Mucosa of rectum (tissue), 2 donors: Measurements from ENCODE around the gene SCFD2.

Experiments
- H3K27ac ChIP-seq, 2 donors: one replicate each; pipeline ENCODE4 v1.7.0; 2013; ENCODE audit warnings: inconsistent platforms in 2 of 2, low read depth in 2 of 2, low read length in 2 of 2
- H3K27me3 ChIP-seq, 2 donors: one replicate each; pipeline ENCODE4 v1.7.0; 2013; ENCODE audit warnings: low read length in 2 of 2; ENCODE audit not compliant: control insufficient read depth in 2 of 2, insufficient read depth in 2 of 2
- H3K36me3 ChIP-seq, 2 donors: one replicate each; pipeline ENCODE4 v1.7.0; 2013; ENCODE audit warnings: low read length in 2 of 2; ENCODE audit not compliant: control insufficient read depth in 2 of 2, insufficient read depth in 2 of 2
- H3K4me1 ChIP-seq, 2 donors: one replicate each; pipeline ENCODE4 v1.7.0; 2013; ENCODE audit warnings: low read length in 2 of 2, mild to moderate bottlenecking in 1 of 2; ENCODE audit not compliant: control insufficient read depth in 2 of 2, insufficient read depth in 2 of 2
- H3K4me3 ChIP-seq, 2 donors: one replicate each; pipeline ENCODE4 v1.7.0; 2013; ENCODE audit warnings: low read length in 2 of 2
- H3K9ac ChIP-seq, 2 donors: one replicate each; pipeline ENCODE4 v1.7.0; 2013; ENCODE audit warnings: low read length in 2 of 2, low read depth in 1 of 2, mild to moderate bottlenecking in 1 of 2
- H3K9me3 ChIP-seq, 2 donors: one replicate each; pipeline ENCODE4 v1.7.0; 2013; ENCODE audit warnings: low read length in 2 of 2; ENCODE audit not compliant: control insufficient read depth in 2 of 2
- donor health status: healthy.
- donor health status: Normal muscosa, but diverticular disease.

SCFD2 gene

DNA sequence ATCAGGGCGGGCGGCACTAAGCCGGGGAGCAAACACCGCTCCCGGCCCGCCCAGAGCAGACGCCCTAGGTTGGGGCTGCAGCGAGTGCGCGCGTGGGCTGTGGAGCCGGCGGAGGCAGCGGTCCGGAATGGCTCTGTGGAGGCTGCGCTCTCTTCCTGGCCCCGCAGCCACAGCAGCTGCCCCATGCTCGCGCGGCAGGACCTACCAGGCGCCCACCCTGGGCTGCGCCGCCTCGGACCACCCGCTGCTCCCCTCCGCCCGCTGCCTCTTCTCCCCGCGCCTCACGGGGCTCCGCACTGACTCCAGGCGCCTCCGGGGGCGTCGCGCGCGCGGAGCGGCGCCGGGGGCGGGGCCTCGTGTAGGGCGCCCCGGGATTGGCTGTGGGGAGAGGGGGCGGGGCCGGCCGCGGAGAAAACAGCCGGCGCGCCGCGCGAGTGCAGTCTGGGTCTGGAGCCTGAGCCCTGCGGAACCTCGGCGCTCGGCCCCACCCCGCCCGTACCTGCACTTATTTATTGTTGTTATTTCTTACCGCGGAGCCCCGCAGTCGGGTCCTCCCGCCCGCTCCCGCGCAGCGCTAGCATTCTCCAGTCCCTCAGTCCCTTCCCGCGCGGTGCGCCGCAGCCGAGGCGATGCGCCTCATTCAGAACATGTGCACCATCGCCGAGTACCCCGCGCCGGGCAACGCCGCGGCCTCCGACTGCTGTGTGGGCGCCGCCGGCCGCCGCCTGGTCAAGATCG is 503.8 kb downstream of the SCFD2 start, which contains the start of gene RASL11B:
TSS of gene RASL11B (plus strand) at position 439 of the 738 bp plus-strand sequence. CDS start at position 630, 191 bp downstream.
- Histone ChIP-seq H3K9ac (peak within 1 kb of the TSS; percentile 53 to 69), H3K27ac (no peak within 1 kb of the TSS), H3K36me3 (no peaks in the 10 kb centered on the region), H3K4me3 (peak within 1 kb of the TSS; percentile 68 to 69), H3K4me1 (peaks cover 8 to 10% of the 10 kb centered on the region in 2 donors), H3K27me3 (peaks cover 0 to 3% of the 10 kb centered on the region in 2 donors), H3K9me3 (no peaks in the 10 kb centered on the region)

DNA sequence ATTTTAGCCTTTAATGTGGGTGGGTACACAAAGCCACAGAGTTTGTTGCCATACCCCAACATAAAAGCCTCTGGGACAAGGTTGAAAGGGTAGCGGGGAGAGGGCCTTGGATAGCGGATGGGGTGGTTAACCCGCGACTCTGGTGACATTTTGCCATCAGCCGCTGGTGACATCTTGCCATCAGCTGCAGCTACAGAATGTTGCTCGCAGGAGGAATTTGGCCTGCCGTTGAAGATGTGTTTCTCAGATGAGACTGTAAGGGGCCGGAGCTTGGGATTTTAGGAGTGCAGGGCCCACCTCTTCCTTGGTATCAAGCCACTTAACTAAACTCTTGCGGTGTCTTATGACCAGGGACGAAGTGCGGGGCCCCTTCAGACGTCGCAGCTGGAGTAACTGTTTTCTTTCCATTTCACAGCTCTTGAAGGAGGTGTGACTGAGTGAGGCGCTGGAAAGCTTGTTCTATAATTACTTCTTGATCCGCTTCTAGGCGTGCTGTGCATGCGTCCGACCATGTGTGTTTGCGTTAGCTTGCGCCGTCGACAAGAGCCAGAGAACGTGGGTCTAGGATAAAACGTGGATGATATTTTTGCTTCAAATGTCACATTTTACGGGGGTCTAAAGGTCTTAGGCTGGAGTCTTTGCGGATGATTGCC is 504.6 kb downstream of the SCFD2 start:
- no peak overlapping the region for H3K27ac ChIP-seq
- H3K36me3 ChIP-seq = no peaks in the 10 kb centered on the region
- H3K4me1 ChIP-seq = peaks cover 8 to 10% of the 10 kb centered on the region in 2 donors
- no peaks in the 10 kb centered on the region for H3K9me3 ChIP-seq
- H3K9ac ChIP-seq = peak overlapping the region; percentile 53 to 69
- H3K27me3 ChIP-seq = peaks cover 0 to 3% of the 10 kb centered on the region in 2 donors
- H3K4me3 ChIP-seq = peak overlapping the region; percentile 68 to 69

DNA sequence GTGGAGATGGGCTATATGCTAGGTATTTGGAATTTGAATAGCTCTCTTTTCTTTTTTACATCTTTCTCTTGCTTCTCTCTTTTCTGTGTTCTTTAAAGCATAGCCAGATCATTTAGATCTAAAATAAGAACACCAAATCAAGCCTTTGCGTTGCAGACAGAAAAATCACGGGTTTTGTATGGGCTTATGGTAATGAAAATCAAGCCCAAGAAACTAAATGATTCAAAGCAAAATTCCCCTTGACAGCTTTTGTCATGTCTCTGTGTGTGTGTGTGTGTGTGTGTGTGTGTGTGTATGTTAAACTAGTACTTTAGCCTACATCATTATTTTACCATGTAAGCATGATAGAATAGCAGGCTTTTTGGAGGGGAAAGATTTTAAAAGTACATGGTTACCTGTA is 505.5 kb downstream of the SCFD2 start:
- Histone ChIP-seq H3K9me3 (no peaks in the 10 kb centered on the region), H3K9ac (no peak overlapping the region), H3K36me3 (no peaks in the 10 kb centered on the region), H3K4me3 (no peak overlapping the region), H3K27ac (no peak overlapping the region), H3K27me3 (peaks cover 0 to 3% of the 10 kb centered on the region in 2 donors), H3K4me1 (peaks cover 8 to 10% of the 10 kb centered on the region in 2 donors)

DNA sequence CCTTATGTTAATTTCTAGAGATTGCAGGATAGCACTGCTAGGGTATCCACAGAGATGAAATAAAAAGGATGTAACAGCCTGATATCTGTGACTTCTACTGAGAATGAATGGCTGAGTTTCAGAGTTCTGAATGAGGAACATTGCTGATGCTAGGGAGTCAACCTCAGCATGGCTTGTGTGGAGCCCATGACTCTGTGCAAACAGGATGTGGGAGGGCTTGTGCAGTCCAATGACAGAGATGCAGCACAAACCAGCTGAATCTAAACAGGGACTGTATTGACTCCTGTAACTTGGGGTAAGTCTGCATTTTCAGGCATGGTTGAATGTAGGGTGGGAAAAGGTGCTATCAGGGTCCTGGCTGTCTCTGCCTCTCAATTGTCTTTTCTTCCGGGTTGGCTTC is 509.1 kb downstream of the SCFD2 start:
- H3K9ac ChIP-seq = no peak overlapping the region
- peaks cover 0 to 3% of the 10 kb centered on the region in 2 donors for H3K27me3 ChIP-seq
- no peaks in the 10 kb centered on the region for H3K9me3 ChIP-seq
- H3K27ac ChIP-seq = no peak overlapping the region
- peaks cover 4 to 5% of the 10 kb centered on the region in 2 donors for H3K4me1 ChIP-seq
- H3K4me3 ChIP-seq = no peak overlapping the region
- H3K36me3 ChIP-seq = no peaks in the 10 kb centered on the region

DNA sequence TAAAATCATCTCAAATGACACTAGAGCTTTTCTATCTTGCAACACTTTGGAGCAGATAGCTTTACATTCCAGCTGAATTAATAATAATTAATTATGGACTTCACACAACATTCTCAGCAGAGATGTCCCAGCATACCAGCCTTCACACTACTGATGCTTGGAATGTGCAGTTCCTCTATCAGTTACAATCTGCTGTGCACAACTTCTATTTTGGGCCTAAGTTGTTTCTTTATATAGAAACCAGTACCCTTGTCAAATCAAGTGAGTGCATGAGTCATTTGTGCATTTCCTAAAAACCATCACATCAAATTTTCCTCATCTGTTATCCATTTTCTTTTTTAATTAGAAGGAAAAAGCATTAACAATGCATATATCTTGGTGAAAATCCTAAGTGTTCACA is 512.5 kb downstream of the SCFD2 start:
- no peaks in the 10 kb centered on the region for H3K9me3 ChIP-seq
- H3K4me3 ChIP-seq = no peak overlapping the region
- H3K36me3 ChIP-seq = no peaks in the 10 kb centered on the region
- no peaks in the 10 kb centered on the region for H3K4me1 ChIP-seq
- no peak overlapping the region for H3K9ac ChIP-seq
- no peaks in the 10 kb centered on the region for H3K27me3 ChIP-seq
- H3K27ac ChIP-seq = no peak overlapping the region

DNA sequence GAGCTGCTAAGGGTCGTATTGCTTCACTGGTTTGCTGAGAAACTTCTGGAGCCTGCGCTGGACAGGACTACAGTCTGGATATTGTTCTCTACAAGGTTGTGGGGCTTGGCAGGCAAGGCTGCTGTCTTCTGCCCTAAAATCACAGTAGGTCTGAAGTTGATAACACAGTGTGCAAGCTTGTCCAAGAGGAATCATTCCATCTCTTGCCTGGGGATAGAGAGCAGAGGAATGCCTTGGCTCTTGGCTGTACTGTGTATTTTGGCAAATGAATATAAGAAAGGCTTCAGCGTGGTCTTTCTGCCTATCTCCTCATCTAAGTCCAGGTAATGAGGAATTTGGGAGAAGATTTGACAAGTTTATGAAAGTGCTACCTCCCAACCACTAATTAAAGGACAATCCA is 513.1 kb downstream of the SCFD2 start:
- no peaks in the 10 kb centered on the region for H3K9me3 ChIP-seq
- no peaks in the 10 kb centered on the region for H3K27me3 ChIP-seq
- H3K9ac ChIP-seq = no peak overlapping the region
- no peak overlapping the region for H3K27ac ChIP-seq
- H3K36me3 ChIP-seq = no peaks in the 10 kb centered on the region
- H3K4me3 ChIP-seq = no peak overlapping the region
- no peaks in the 10 kb centered on the region for H3K4me1 ChIP-seq

DNA sequence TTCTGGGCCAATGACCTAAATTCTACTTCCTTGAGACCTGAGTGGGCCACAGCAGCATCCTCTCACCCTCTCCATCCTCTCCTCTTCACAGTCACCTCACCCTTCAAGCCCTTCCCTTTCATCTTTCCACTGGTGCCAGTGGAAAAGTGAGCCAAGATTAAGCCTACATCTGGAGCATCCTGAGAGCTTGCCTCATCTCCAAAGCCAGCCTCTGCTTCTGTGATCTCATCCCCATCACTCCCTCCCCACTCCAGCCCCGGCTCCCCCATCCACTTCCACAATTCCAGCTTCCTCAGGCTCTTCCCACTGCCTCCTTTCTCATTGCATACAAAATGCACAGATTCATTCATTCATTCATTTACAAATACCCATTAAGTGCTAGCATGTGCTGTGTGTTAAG is 513.8 kb downstream of the SCFD2 start:
- Histone ChIP-seq H3K27me3 (no peaks in the 10 kb centered on the region), H3K9ac (no peak overlapping the region), H3K4me1 (no peaks in the 10 kb centered on the region), H3K36me3 (no peaks in the 10 kb centered on the region), H3K27ac (no peak overlapping the region), H3K4me3 (no peak overlapping the region), H3K9me3 (no peaks in the 10 kb centered on the region)

DNA sequence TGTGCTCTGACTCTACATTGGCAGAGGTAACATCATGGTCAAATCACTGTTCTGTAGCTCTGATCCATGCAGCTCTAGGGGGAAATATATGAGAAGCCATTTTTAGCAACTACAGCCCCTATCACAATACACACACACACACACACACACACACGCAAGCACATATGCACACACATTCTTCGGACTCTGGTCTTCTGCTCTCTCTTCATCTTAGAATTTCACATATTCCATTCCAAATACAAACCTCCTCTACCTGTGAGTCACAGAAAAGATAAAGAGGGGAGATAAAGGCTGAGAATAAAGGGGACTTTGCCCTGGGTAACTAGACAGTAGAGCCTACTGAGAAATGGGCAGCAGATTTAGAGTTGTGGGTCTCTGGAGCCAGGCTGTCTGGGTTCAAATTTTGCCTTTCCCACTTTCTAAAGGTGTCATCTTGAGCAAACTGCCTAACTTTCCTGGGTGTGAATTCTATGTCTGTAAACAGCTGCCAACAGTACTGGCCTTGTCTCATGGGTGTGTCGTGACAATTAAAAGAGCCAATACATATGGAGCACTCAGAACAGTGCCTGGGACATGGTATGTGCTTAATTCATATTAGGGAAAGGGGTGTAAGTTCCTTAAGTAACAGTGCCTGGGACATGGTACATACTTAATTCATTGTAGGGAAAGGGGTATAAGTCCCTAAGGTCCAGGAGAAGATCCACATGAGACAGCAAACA is 515.3 kb downstream of the SCFD2 start:
- H3K36me3 ChIP-seq = no peaks in the 10 kb centered on the region
- H3K27me3 ChIP-seq = no peaks in the 10 kb centered on the region
- H3K27ac ChIP-seq = no peak overlapping the region
- no peaks in the 10 kb centered on the region for H3K9me3 ChIP-seq
- no peak overlapping the region for H3K9ac ChIP-seq
- H3K4me3 ChIP-seq = no peak overlapping the region
- H3K4me1 ChIP-seq = no peaks in the 10 kb centered on the region

DNA sequence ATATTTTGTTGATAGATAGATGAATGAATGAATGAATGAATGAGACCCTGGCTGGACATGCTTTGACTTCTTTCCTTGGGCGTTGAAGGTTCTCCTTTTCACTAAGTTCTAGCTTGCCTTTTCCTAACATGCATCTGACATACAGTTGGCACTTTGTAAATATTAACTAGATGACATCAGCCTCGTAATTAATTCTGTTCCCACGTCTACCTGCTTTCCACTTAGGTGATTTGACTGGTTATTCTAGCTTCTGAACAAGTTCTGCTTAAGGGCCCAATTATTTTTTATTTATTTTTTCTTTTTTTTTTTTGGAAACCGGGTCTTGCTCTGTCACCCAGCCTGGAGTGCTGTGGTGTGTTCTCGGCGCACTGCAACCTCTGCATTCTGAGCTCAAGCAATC is 517.6 kb downstream of the SCFD2 start:
- no peaks in the 10 kb centered on the region for H3K27me3 ChIP-seq
- H3K27ac ChIP-seq = no peak overlapping the region
- H3K9ac ChIP-seq = no peak overlapping the region
- no peaks in the 10 kb centered on the region for H3K4me1 ChIP-seq
- H3K4me3 ChIP-seq = no peak overlapping the region
- no peaks in the 10 kb centered on the region for H3K9me3 ChIP-seq
- H3K36me3 ChIP-seq = no peaks in the 10 kb centered on the region

DNA sequence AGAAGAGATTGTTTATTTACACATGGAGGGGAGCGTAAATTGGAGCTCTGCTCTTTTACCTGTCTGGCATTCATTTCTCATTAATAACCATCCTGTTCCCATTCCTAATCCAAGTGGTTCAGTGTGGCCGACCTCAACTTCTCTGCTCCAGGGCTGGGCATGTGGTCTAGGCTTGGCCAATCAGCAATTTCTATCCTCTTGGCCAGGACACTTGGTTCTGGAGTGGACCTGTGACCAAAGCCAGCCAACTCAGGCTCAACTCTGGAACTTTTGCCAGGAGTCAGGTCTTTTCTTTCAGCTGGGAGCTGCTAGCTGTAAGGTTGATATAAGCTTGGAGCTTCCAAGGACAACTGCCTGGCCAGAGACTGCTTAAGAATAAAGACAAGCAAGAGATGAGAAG is 519.4 kb downstream of the SCFD2 start:
- H3K4me3 ChIP-seq = no peak overlapping the region
- no peaks in the 10 kb centered on the region for H3K4me1 ChIP-seq
- no peak overlapping the region for H3K9ac ChIP-seq
- no peaks in the 10 kb centered on the region for H3K27me3 ChIP-seq
- H3K9me3 ChIP-seq = no peaks in the 10 kb centered on the region
- no peak overlapping the region for H3K27ac ChIP-seq
- no peaks in the 10 kb centered on the region for H3K36me3 ChIP-seq
